AG10803 (cell line): ENCODE results near the gene KLHL17.

Source experiments
- DNase-seq: peaks from one replicate; pipeline ENCODE4 v3.0.0; 2010; ENCODE audit warnings: low read depth
- H3K4me3 ChIP-seq: 2 replicates; pipeline ENCODE4 v1.5.1; 2011; ENCODE audit warnings: mild to moderate bottlenecking, low read length, control low read depth
- CTCF ChIP-seq: conservative IDR thresholded peaks from 2 replicates; pipeline ENCODE4 v1.5.1; 2011; ENCODE audit warnings: mild to moderate bottlenecking, low read length, control low read depth, inconsistent platforms

Gene KLHL17

GRCh38 chr1:914131-914890 lies 46.1 kb upstream of the KLHL17 start:
- TF ChIP-seq CTCF, result no peak
- DNase-seq, result no peak

GRCh38 chr1:914891-915280 lies 45.5 kb upstream of the KLHL17 start:
- TF ChIP-seq CTCF, result no peak
- no peak for DNase-seq
- no peak overlapping the region for H3K4me3 ChIP-seq

More at GRCh38 chr1:914131-914890, 46.1 kb upstream of the KLHL17 start:
- H3K4me3 ChIP-seq, result no peak overlapping the region

- no peak for TF ChIP-seq CTCF
- no peak for DNase-seq
- H3K4me3 ChIP-seq, result no peak overlapping the region
Observed at GRCh38 chr1:915295-916172, 44.9 kb upstream of the KLHL17 start.

GRCh38 chr1:916173-917075 lies 44.0 kb upstream of the KLHL17 start:
- H3K4me3 ChIP-seq, result no peak overlapping the region
- no peak for TF ChIP-seq CTCF
- no peak for DNase-seq

- no peak for TF ChIP-seq CTCF
- no peak for DNase-seq
- no peak overlapping the region for H3K4me3 ChIP-seq
Observed at GRCh38 chr1:917076-917459, 43.3 kb upstream of the KLHL17 start.

GRCh38 chr1:917466-918091 lies 42.8 kb upstream of the KLHL17 start:
- H3K4me3 ChIP-seq, result no peak overlapping the region
- no peak for TF ChIP-seq CTCF
- DNase-seq, result no peak
